ENCODE measurements around the gene AAGAB.

DNA sequence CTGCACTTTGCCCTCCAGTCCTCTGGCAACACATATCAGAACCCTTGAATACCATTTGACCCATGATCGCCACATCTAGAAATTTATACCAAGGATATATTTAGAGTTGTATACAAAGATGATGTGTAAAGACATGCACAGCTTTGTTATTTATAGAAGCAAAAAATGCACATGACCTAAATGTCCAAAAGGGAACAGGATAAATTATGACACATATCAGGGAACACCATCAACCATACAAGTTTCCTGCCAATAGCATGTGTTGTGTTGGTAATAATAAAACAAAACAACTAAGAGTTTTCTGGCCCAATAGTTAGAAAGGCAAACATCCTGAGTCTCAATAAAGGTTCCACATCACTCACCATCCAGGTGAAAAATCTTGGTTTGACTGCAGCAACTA is 51.5 kb downstream of the AAGAB start:
- TF ChIP-seq CTCF (IDR thresholded peaks at IDR 0.05) (no peak), POLR2A (IDR thresholded peaks at IDR 0.05) (no peak)

Measured in prostate gland (tissue), 2 donors.